Body of pancreas (tissue), 4 donors: ENCODE measurements around the gene ZNF286A.
"Not testable (repeated sequence)": the region's sequence is repeated elsewhere in the genome, so short reads cannot be mapped to it uniquely, and the experiment has no call there.

Source experiments
- POLR2A ChIP-seq, 3 donors: fragments of 450-650 bp; IDR thresholded peaks; one replicate each; pipeline ENCODE4 v1.6.1; 2016; ENCODE audit warnings: antibody characterized with exemption in 3 of 3, mild to moderate bottlenecking in 2 of 3
- TF ChIP-seq, protein P1 (sequence below), 7 experiments: fragments of 450-650 bp in 4 of 7; fragments of 200-600 bp in 3 of 7; sonication (generic) in 3 of 7; IDR thresholded peaks; one replicate each; pipeline ENCODE4 v1.5.1; 2016 to 2019; ENCODE audit warnings: antibody characterized with exemption in 7 of 7

- not testable (repeated sequence) for TF ChIP-seq POLR2A (IDR thresholded peaks at IDR 0.05)
- TF ChIP-seq, protein P1, sequence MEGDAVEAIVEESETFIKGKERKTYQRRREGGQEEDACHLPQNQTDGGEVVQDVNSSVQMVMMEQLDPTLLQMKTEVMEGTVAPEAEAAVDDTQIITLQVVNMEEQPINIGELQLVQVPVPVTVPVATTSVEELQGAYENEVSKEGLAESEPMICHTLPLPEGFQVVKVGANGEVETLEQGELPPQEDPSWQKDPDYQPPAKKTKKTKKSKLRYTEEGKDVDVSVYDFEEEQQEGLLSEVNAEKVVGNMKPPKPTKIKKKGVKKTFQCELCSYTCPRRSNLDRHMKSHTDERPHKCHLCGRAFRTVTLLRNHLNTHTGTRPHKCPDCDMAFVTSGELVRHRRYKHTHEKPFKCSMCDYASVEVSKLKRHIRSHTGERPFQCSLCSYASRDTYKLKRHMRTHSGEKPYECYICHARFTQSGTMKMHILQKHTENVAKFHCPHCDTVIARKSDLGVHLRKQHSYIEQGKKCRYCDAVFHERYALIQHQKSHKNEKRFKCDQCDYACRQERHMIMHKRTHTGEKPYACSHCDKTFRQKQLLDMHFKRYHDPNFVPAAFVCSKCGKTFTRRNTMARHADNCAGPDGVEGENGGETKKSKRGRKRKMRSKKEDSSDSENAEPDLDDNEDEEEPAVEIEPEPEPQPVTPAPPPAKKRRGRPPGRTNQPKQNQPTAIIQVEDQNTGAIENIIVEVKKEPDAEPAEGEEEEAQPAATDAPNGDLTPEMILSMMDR (IDR thresholded peaks at IDR 0.05): not testable (repeated sequence)
Observed at GRCh38 chr17:15704813-15705212, 5.3 kb downstream of the ZNF286A start.
